Activated T-cell treated with anti-CD3 and anti-CD28 coated beads, Interleukin-2, amount 50 U/mL, for 24 hours (primary cell): ENCODE data around the gene SELE.
"Not testable (repeated sequence)": the region's sequence is repeated elsewhere in the genome, so short reads cannot be mapped to it uniquely, and the experiment has no call there.

Experiments
- DNase-seq: peaks from one replicate; pipeline ENCODE4 v3.0.0-alpha.2; 2020
- H3K27ac Mint-ChIP-seq: 2 replicates; pipeline ENCODE4 v1.8.0; 2020; ENCODE audit warnings: mild to moderate bottlenecking, mixed read lengths
- H3K27me3 Mint-ChIP-seq: 2 replicates; pipeline ENCODE4 v1.8.0; 2020; ENCODE audit warnings: mixed read lengths
- H3K36me3 Mint-ChIP-seq: 2 replicates; pipeline ENCODE4 v1.8.0; 2020; ENCODE audit warnings: low read depth, mixed read lengths
- H3K4me1 Mint-ChIP-seq: 2 replicates; pipeline ENCODE4 v1.8.0; 2020; ENCODE audit warnings: low read depth, mixed read lengths
- H3K4me3 Mint-ChIP-seq: 2 replicates; pipeline ENCODE4 v1.8.0; 2020; ENCODE audit warnings: mild to moderate bottlenecking, moderate library complexity, mixed read lengths
- H3K9me3 Mint-ChIP-seq: 2 replicates; pipeline ENCODE4 v1.8.0; 2020; ENCODE audit warnings: mixed read lengths

The SELE gene

DNA sequence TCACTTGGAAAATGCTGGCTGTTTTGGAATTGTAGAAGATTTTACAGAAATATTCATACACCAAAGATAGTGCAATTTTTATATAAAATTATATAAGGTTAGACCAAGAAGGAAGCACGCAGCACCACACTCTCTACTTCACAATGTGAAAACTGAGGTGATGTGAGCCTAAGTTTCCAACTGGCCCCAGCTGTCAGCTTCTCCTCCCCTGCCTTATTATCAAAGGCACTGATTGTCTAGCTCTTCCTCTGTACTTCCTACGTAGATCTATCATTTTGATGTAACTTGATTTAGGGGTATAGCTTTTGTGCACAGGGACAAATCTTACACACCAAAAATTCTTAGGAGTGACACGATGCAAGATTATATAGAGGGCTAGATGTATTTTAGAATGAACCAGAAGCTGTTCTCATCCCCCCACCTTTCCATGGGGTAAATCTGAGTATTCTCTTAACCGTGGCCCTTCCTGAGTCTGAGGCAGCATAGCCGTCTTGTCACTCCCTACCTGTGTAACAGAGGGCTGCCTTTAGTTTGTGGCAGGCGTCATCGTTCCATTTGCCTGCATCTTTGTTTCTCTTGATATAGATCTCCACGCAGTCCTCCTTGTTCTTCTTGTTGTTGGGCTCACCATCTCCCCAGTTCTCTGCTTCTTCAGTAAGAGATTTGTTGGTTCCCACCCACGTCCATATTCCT, 25.8 kb downstream of the SELE start:
- no peak for DNase-seq
- Mint-ChIP-seq H3K36me3 (peaks cover 65% of the 10 kb centered on the region), H3K4me3 (peak overlapping the region; percentile 79), H3K27me3 (no peaks in the 10 kb centered on the region), H3K27ac (peak overlapping the region; percentile 92), H3K4me1 (peaks cover 73% of the 10 kb centered on the region), H3K9me3 (peaks cover under 1% of the 10 kb centered on the region)

- Mint-ChIP-seq H3K4me3 (peak overlapping the region; percentile 57), H3K27ac (peak overlapping the region; percentile 91), H3K36me3 (peaks cover 91% of the 10 kb centered on the region), H3K4me1 (peaks cover 86% of the 10 kb centered on the region), H3K27me3 (no peaks in the 10 kb centered on the region), H3K9me3 (peaks cover 3% of the 10 kb centered on the region)
- DNase-seq: no peak
Observed at GRCh38 chr1:169704797-169705196, 29.1 kb downstream of the SELE start.

DNA sequence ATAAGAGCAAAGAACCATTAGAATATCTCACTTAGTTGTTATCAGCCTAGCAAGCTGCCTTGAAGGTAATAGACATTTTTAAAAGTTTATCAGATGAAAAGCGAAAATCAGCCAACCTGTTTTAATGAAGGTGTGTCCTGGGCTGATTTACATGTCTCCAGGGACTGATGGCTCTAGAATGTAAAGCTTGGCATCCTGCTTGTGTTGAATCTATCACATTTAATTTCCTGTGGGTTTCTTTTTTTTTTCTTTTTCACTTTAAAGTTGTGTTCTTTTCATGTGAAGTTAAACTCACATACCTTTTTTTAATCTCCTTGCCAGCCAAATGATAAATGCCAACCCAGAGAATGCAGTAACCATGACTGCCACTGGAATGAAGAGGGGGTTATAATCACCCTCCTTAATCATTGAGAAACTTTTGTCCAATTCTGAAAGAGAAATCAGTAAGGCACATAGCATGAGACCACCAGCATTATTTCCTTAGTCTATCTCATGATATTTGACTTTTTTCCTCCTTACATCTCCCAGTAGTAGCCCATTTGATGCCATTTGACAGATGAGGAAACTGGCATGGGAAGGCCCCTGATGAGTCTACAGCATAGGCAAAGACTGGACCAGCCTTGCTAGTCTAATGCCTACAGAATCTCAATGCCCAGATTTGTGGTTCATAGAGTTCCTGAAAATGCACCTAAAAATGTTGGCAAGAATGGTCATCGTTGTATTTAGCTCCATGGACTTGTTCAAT, 32.4 kb downstream of the SELE start:
- Mint-ChIP-seq H3K4me3 (peak overlapping the region; percentile 2), H3K9me3 (peaks cover 3% of the 10 kb centered on the region), H3K4me1 (peaks cover 97% of the 10 kb centered on the region), H3K36me3 (peaks cover 98% of the 10 kb centered on the region), H3K27me3 (no peaks in the 10 kb centered on the region), H3K27ac (peak overlapping the region; percentile 91)
- DNase-seq: no peak

- peaks cover 3% of the 10 kb centered on the region for H3K9me3 Mint-ChIP-seq
- peaks cover 96% of the 10 kb centered on the region for H3K4me1 Mint-ChIP-seq
- peak overlapping the region; percentile 91 for H3K27ac Mint-ChIP-seq
- no peak for DNase-seq
- H3K27me3 Mint-ChIP-seq: no peaks in the 10 kb centered on the region
- peak overlapping the region; percentile 32 for H3K4me3 Mint-ChIP-seq
- peaks cover 97% of the 10 kb centered on the region for H3K36me3 Mint-ChIP-seq
Observed at GRCh38 chr1:169699707-169700106, 34.2 kb downstream of the SELE start.

DNA sequence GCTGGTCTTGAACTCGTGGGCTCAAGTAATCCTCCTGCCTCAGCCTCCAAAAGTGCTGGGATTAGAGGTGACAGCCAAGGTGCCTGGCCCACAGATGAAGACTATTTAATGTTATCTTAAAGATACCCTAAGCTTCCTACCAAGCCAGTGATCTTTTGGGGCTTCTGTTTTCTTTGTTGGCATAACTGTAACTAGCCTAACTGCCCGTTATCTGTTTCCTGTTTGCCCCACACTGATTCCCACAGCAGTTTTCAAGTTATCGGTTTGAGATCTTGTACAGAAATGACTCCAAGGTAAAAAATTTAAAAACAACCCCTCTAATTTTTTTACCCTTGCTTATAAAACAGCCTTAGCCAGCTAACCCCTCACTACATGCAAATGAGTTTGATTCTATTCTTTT, 34.9 kb downstream of the SELE start:
- peaks cover 97% of the 10 kb centered on the region for H3K36me3 Mint-ChIP-seq
- peaks cover 3% of the 10 kb centered on the region for H3K9me3 Mint-ChIP-seq
- DNase-seq: no peak
- peak overlapping the region; percentile 91 for H3K27ac Mint-ChIP-seq
- H3K27me3 Mint-ChIP-seq: no peaks in the 10 kb centered on the region
- peak overlapping the region; percentile 32 for H3K4me3 Mint-ChIP-seq
- peaks cover 96% of the 10 kb centered on the region for H3K4me1 Mint-ChIP-seq

- peaks cover 93% of the 10 kb centered on the region for H3K36me3 Mint-ChIP-seq
- peak overlapping the region; percentile 32 for H3K4me3 Mint-ChIP-seq
Observed at GRCh38 chr1:169697755-169698154, 36.1 kb downstream of the SELE start.

DNA sequence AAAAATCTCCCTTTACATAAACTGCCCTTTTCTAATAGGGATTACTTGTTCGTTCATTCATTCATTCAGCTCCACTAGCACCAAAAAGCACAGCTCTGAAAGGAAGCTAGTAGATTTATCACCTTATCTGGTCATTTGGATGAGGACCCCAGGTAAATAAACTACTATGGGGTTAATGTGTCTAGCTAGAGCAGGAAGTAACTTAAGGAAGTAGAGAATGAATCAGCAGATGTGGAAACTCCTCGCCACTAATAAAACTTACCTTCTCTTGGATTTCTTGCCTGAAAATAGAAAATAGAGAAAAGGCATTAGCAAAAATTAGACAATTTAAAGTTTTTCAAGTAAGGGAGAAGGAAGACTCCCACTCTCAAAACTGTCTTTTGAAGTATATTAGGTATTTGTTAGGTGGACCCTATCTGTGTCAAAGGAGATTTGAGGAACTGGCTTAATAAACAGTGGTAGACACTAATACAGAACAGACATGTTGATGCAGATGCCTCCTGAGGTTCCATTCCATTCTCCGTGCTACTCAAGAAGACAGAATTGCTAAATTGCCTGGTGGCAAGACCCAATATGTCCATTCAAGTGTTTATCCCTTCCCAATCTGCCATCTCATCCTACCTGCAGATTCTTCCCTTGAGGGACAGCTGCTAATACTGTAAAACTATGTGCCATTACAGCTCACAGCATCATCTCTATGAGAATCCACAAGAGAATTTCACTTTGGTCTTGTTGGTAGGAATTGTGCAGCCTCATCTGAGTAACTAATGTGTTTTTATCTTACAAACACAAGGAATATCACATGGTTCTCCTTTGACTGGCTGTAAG, 37.4 kb downstream of the SELE start:
- H3K4me3 Mint-ChIP-seq: peak overlapping the region; percentile 23
- H3K36me3 Mint-ChIP-seq: peaks cover 83% of the 10 kb centered on the region

More at GRCh38 chr1:169697755-169698154, 36.1 kb downstream of the SELE start:
- peaks cover 3% of the 10 kb centered on the region for H3K9me3 Mint-ChIP-seq
- no peak for DNase-seq
- peak overlapping the region; percentile 91 for H3K27ac Mint-ChIP-seq
- H3K4me1 Mint-ChIP-seq: peaks cover 96% of the 10 kb centered on the region
- H3K27me3 Mint-ChIP-seq: no peaks in the 10 kb centered on the region

DNA sequence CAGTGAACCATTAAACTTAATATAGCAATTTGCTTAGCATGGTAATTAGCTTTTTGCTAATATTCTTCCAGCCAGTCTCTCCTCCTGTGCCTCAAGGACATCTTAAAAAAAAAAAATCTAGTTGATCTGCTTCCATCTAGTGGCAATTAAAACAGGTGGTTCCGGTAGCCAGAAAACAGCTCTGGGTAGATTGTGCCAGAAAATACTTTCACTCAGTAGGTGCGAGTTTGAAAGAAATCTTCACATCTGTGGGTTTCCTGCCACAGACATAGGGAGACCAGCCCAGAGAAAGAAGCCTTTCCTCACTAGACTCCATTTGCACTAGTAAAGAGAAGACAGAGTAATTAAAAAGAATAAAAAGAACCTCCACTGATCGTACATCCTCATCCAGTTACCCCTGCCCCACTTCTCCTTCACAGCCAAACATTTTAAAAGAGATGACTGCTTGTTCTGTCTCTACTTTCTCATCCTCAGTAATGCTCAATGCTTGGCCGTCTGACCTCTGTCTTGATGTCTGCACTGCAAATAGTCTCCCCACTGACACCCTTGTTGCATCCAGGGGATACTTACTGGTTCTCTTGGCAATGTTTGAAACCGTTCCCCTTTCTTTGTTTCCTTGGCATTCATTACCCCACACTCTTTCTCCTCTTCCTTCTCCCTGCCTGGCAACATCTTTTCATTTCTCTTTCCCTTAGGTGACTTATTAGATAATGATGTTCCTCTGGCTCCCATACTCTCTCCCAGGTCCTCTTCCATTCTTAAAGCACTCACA, 39.4 kb downstream of the SELE start:
- Mint-ChIP-seq H3K27ac (peak overlapping the region; percentile 96), H3K27me3 (no peaks in the 10 kb centered on the region), H3K4me3 (peak overlapping the region; percentile 22), H3K4me1 (peaks cover 97% of the 10 kb centered on the region), H3K9me3 (no peaks in the 10 kb centered on the region), H3K36me3 (peaks cover 80% of the 10 kb centered on the region)
- DNase-seq: no peak

More for the DNA sequence above, 37.4 kb downstream of the SELE start:
- Mint-ChIP-seq H3K27me3 (no peaks in the 10 kb centered on the region), H3K27ac (peak overlapping the region; percentile 86), H3K9me3 (peaks cover 3% of the 10 kb centered on the region), H3K4me1 (peaks cover 94% of the 10 kb centered on the region)
- no peak for DNase-seq

GRCh38 chr1:169692756-169693460, 41.0 kb downstream of the SELE start:
- DNase-seq: no peak
- H3K27me3 Mint-ChIP-seq: no peaks in the 10 kb centered on the region
- peaks cover 94% of the 10 kb centered on the region for H3K4me1 Mint-ChIP-seq
- peak overlapping the region; percentile 96 for H3K27ac Mint-ChIP-seq
- H3K9me3 Mint-ChIP-seq: no peaks in the 10 kb centered on the region
- peak overlapping the region; percentile 54 for H3K4me3 Mint-ChIP-seq
- peaks cover 64% of the 10 kb centered on the region for H3K36me3 Mint-ChIP-seq

GRCh38 chr1:169690489-169690888, 43.4 kb downstream of the SELE start:
- H3K4me3 Mint-ChIP-seq: peak overlapping the region; percentile 44
- H3K9me3 Mint-ChIP-seq: no peaks in the 10 kb centered on the region
- H3K36me3 Mint-ChIP-seq: peaks cover 42% of the 10 kb centered on the region
- H3K27ac Mint-ChIP-seq: peak overlapping the region; percentile 94
- H3K4me1 Mint-ChIP-seq: peaks cover 72% of the 10 kb centered on the region
- no peaks in the 10 kb centered on the region for H3K27me3 Mint-ChIP-seq
- DNase-seq: no peak

GRCh38 chr1:169689395-169689794, 44.5 kb downstream of the SELE start:
- Mint-ChIP-seq H3K9me3 (no peaks in the 10 kb centered on the region), H3K36me3 (peaks cover 31% of the 10 kb centered on the region), H3K4me3 (no peak overlapping the region), H3K27ac (no peak overlapping the region), H3K27me3 (no peaks in the 10 kb centered on the region), H3K4me1 (peaks cover 61% of the 10 kb centered on the region)
- no peak for DNase-seq

DNA sequence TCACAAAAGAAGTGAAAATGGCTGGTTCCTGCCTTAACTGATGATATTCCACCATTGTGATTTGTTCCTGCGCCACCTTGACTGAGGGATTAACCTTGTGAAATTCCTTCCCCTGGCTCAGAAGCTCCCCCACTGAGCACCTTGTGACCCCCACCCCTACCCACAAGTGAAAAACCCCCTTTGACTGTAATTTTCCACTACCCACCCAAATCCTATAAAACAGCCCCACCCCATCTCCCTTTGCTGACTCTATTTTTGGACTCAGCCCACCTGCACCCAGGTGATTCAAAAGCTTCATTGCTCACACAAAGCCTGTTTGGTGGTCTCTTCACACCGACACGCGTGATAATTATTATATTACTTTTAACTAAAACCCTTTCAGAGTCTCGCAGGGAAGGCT, 45.5 kb downstream of the SELE start:
- not testable (repeated sequence) for DNase-seq, H3K9me3 Mint-ChIP-seq, H3K27me3 Mint-ChIP-seq, H3K27ac Mint-ChIP-seq, H3K4me3 Mint-ChIP-seq
- H3K4me1 Mint-ChIP-seq: peaks cover 51% of the 10 kb centered on the region
- peaks cover 21% of the 10 kb centered on the region for H3K36me3 Mint-ChIP-seq

- no peak overlapping the region for H3K4me3 Mint-ChIP-seq
- no peaks in the 10 kb centered on the region for H3K27me3 Mint-ChIP-seq
- no peaks in the 10 kb centered on the region for H3K9me3 Mint-ChIP-seq
- peaks cover 42% of the 10 kb centered on the region for H3K4me1 Mint-ChIP-seq
- DNase-seq: no peak
- no peaks in the 10 kb centered on the region for H3K36me3 Mint-ChIP-seq
- H3K27ac Mint-ChIP-seq: no peak overlapping the region
Observed at GRCh38 chr1:169683661-169684060, 50.2 kb downstream of the SELE start.
